IMR-90 (cell line): ENCODE results near the gene GPC5. TPM values are rescaled to one million over a fixed set of nuclear protein-coding genes. Genes with fewer than 3 reads are reported as not detected.

Experiments
- ATAC-seq: fragments of 200-7000 bp; cut with Tn5 transposase; 2 replicates; pipeline ENCODE4 v1.9.1; 2020; ENCODE audit warnings: low read depth, mild to moderate bottlenecking, moderate library complexity
- BruUV-seq: library from RNA; stranded (reverse); fragments of 400-500 nt; replicated peaks from 2 replicates; lab custom pipeline; 2021; lab: Mats Ljungman, UMichigan
- CTCF ChIA-PET: fragments of 300-600 bp; formaldehyde crosslinking; extraction: SDS; loops from one replicate; lab custom pipeline; 2021; ENCODE audit warnings: antibody characterized with exemption; lab: Yijun Ruan, JAX
- POLR2A ChIA-PET: fragments of 300-600 bp; sonication (Branson Sonifier 250); formaldehyde crosslinking; loops from one replicate; lab custom pipeline; 2022; ENCODE audit warnings: antibody characterized with exemption; ENCODE audit not compliant: unreplicated experiment; lab: Charles Lee
- DNase-seq: peaks from one replicate; pipeline ENCODE4 v3.0.0; 2013
- H2AFZ ChIP-seq: replicated peaks from 2 replicates; pipeline ENCODE3; 2013; ENCODE audit warnings: low read length, mild to moderate bottlenecking; ENCODE audit not compliant: poor library complexity
- H2AK5ac ChIP-seq: 2 replicates; pipeline ENCODE4 v1.6.1; 2013; ENCODE audit warnings: low read depth, low read length, inconsistent platforms
- H2AK9ac ChIP-seq: replicated peaks from 2 replicates; pipeline ENCODE3; 2013; ENCODE audit warnings: mild to moderate bottlenecking, low read depth, low read length, moderate library complexity; ENCODE audit not compliant: poor library complexity
- H2BK120ac ChIP-seq: 2 replicates; pipeline ENCODE4 v1.6.1; 2013; ENCODE audit warnings: low read depth, low read length, inconsistent platforms
- H2BK15ac ChIP-seq: 3 replicates; pipeline ENCODE4 v1.6.1; 2013; ENCODE audit warnings: low read depth, low read length, inconsistent platforms
- H2BK20ac ChIP-seq: 2 replicates; pipeline ENCODE4 v1.6.1; 2013; ENCODE audit warnings: low read depth, mild to moderate bottlenecking, inconsistent platforms, low read length, moderate library complexity
- H2BK5ac ChIP-seq: 2 replicates; pipeline ENCODE4 v1.6.1; 2013; ENCODE audit warnings: mild to moderate bottlenecking, low read depth, low read length, inconsistent platforms; ENCODE audit not compliant: poor library complexity, severe bottlenecking
- H3K14ac ChIP-seq: replicated peaks from 2 replicates; pipeline ENCODE4 v1.6.1; 2013; ENCODE audit warnings: low read depth, low read length, inconsistent platforms
- H3K18ac ChIP-seq: 2 replicates; pipeline ENCODE4 v1.6.1; 2013; ENCODE audit warnings: low read depth, low read length, control low read depth
- H3K23ac ChIP-seq: 2 replicates; pipeline ENCODE4 v1.6.1; 2013; ENCODE audit warnings: low read depth, low read length, inconsistent platforms
- H3K27ac ChIP-seq: 2 replicates; pipeline ENCODE4 v1.5.1; 2013; ENCODE audit warnings: mild to moderate bottlenecking, control low read depth, low read length; ENCODE audit not compliant: insufficient read depth
- H3K27me3 ChIP-seq: 2 replicates; pipeline ENCODE4 v1.6.1; 2013; ENCODE audit warnings: low read length; ENCODE audit not compliant: control insufficient read depth, insufficient read depth
- H3K36me3 ChIP-seq: 2 replicates; pipeline ENCODE4 v1.6.1; 2013; ENCODE audit warnings: low read length, mixed read lengths; ENCODE audit not compliant: control insufficient read depth, insufficient read depth
- H3K4ac ChIP-seq: 2 replicates; pipeline ENCODE4 v1.6.1; 2013; ENCODE audit warnings: low read depth, low read length, inconsistent platforms
- H3K4me1 ChIP-seq: 2 replicates; pipeline ENCODE4 v1.6.1; 2013; ENCODE audit warnings: low read length, mixed read lengths; ENCODE audit not compliant: control insufficient read depth, insufficient read depth
- H3K4me2 ChIP-seq: 2 replicates; pipeline ENCODE4 v1.6.1; 2013; ENCODE audit warnings: low read depth, mild to moderate bottlenecking, control low read depth, low read length, moderate library complexity
- H3K4me3 ChIP-seq: 2 replicates; pipeline ENCODE4 v1.5.1; 2013; ENCODE audit warnings: low read depth, mild to moderate bottlenecking, control low read depth, low read length, moderate library complexity; ENCODE audit not compliant: insufficient read depth
- H3K56ac ChIP-seq: 2 replicates; pipeline ENCODE4 v1.6.1; 2013; ENCODE audit warnings: low read length, inconsistent platforms; ENCODE audit not compliant: insufficient read depth; ENCODE audit errors: extremely low read depth
- H3K79me1 ChIP-seq, 2 experiments: 2 replicates each; pipeline ENCODE4 v1.6.1; 2013; ENCODE audit warnings: low read length in 2 of 2, inconsistent platforms in 1 of 2, low read depth in 1 of 2
- H3K9ac ChIP-seq: 2 replicates; pipeline ENCODE4 v1.6.1; 2013; ENCODE audit warnings: low read depth, low read length, control low read depth
- H3K9me1 ChIP-seq: 2 replicates; pipeline ENCODE4 v1.6.1; 2013; ENCODE audit warnings: low read length, inconsistent platforms; ENCODE audit not compliant: insufficient read depth
- H3K9me3 ChIP-seq: 2 replicates; pipeline ENCODE4 v1.6.1; 2013; ENCODE audit warnings: low read length; ENCODE audit not compliant: control insufficient read depth, insufficient read depth
- H4K20me1 ChIP-seq: 2 replicates; pipeline ENCODE4 v1.6.1; 2013; ENCODE audit warnings: low read length, inconsistent platforms; ENCODE audit not compliant: insufficient read depth
- H4K5ac ChIP-seq: 2 replicates; pipeline ENCODE4 v1.6.1; 2013; ENCODE audit warnings: mild to moderate bottlenecking, low read depth, low read length, control low read depth
- H4K8ac ChIP-seq, 2 experiments: 2 replicates each; pipeline ENCODE4 v1.6.1; 2013; ENCODE audit warnings: low read depth in 2 of 2, low read length in 2 of 2, control low read depth in 1 of 2, inconsistent platforms in 1 of 2
- H4K91ac ChIP-seq: 2 replicates; pipeline ENCODE4 v1.6.1; 2013; ENCODE audit warnings: low read depth, low read length, inconsistent platforms; ENCODE audit not compliant: insufficient read depth
- CHD1 ChIP-seq: IDR thresholded peaks from 2 replicates; pipeline ENCODE4 v1.6.1; 2012; ENCODE audit warnings: low read depth, low read length, improper control_type of control experiment
- MAFK ChIP-seq: IDR thresholded peaks from 2 replicates; pipeline ENCODE4 v1.6.1; 2012; ENCODE audit warnings: low read depth, low read length, improper control_type of control experiment
- MAZ ChIP-seq: IDR thresholded peaks from 2 replicates; pipeline ENCODE4 v1.6.1; 2012; ENCODE audit warnings: low read depth, mild to moderate bottlenecking, low read length, improper control_type of control experiment, moderate library complexity, borderline replicate concordance
- POLR2A ChIP-seq: IDR thresholded peaks from 2 replicates; pipeline ENCODE4 v1.6.1; 2012; ENCODE audit warnings: mild to moderate bottlenecking, low read depth, low read length
- RAD21 ChIP-seq: IDR thresholded peaks from 2 replicates; pipeline ENCODE4 v1.6.1; 2012; ENCODE audit warnings: low read length, improper control_type of control experiment
- SMC3 ChIP-seq: fragments of 150-350 bp; IDR thresholded peaks from 2 replicates; pipeline ENCODE4 v1.6.1; 2016; ENCODE audit warnings: low read depth, mild to moderate bottlenecking, antibody characterized with exemption, low read length, moderate library complexity
- USF2 ChIP-seq: fragments of 150-350 bp; IDR thresholded peaks from 2 replicates; pipeline ENCODE4 v1.6.1; 2017; ENCODE audit warnings: mild to moderate bottlenecking, antibody characterized with exemption, low read length, low read depth
- WGBS, 2 experiments: methylation state at CpG; one replicate each; pipeline versions ENCODE4 v1.1.5 to v1.1.7; 2013; ENCODE audit warnings: missing lambda C conversion rate in 2 of 2; ENCODE audit not compliant: insufficient read length in 1 of 2; ENCODE audit errors: extremely low coverage in 2 of 2; 5-methylcytosine and 5-hydroxymethylcytosine counted together
- dilution Hi-C: fragments of 300-500 bp; cut with HindIII; formaldehyde crosslinking; loops from one replicate; pipeline ENCODE4 v1.14.3; 2018; ENCODE audit warnings: low sequenced_read_pairs; ENCODE audit not compliant: unreplicated experiment
- in situ Hi-C: fragments of 300-500 bp; cut with MboI; formaldehyde crosslinking; loops from 3 replicates; pipeline ENCODE4 v1.14.3; 2019; ENCODE audit warnings: low sequenced_read_pairs, inconsistent platforms, mixed read lengths
- intact Hi-C: fragments of 100-400 bp; cut with micrococcal nuclease; formaldehyde crosslinking; loops from 2 replicates; pipeline ENCODE4 v1.10.0; 2022
- polyA plus RNA-seq, 3 experiments: library from polyadenylated mRNA; depleted of rRNA; stranded (reverse); fragments of >200 nt; gene quantifications; 2 replicates each; pipeline ENCODE4 v1.2.3, GENCODE V29; 2012; ENCODE audit warnings: low replicate concordance in 1 of 3
- total RNA-seq: library from RNA; depleted of rRNA; stranded (reverse); fragments of >200 nt; gene quantifications from 2 replicates; pipeline ENCODE4 v1.2.3, GENCODE V29; 2012

The GPC5 gene
- total and polyA plus RNA-seq, 2 of the 4 experiments (the other 2 are of a cell fraction): 0.94 to 1.8 TPM

GRCh38 chr13:92103689-92104153 lies 705.3 kb downstream of the GPC5 start:
- DNase-seq (peak; percentile 9), ATAC-seq (peak; percentile 56)
- H3K9me1 ChIP-seq: no peaks in the 10 kb centered on the region
- no peak overlapping the region for H2BK15ac ChIP-seq
- intact Hi-C loops (no loop called here), dilution Hi-C loops (no loop called here), in situ Hi-C loops (no loop called here)
- no peak overlapping the region for H4K5ac ChIP-seq
- ChIA-PET POLR2A (no interaction called here), CTCF (no interaction called here)
- H2AFZ ChIP-seq: no peak overlapping the region
- no peak overlapping the region for H3K18ac ChIP-seq
- no peaks in the 10 kb centered on the region for H4K20me1 ChIP-seq
- no peak overlapping the region for H3K4me2 ChIP-seq
- H2AK9ac ChIP-seq: no peak overlapping the region
- no peak overlapping the region for H2BK5ac ChIP-seq
- WGBS, 2 experiments: 0% methylated on average over 2 of the region's 6 CpGs; no CpG with 5 or more reads in 1 of the 2 experiments
- no peaks in the 10 kb centered on the region for H3K36me3 ChIP-seq
- no peak overlapping the region for H3K56ac ChIP-seq
- no peak overlapping the region for H3K4me3 ChIP-seq
- H3K79me1 ChIP-seq: no peaks in the 10 kb centered on the region
- H3K9ac ChIP-seq: no peak overlapping the region
- no peak for TF ChIP-seq MAFK
- no peak for TF ChIP-seq POLR2A
- no peak for TF ChIP-seq SMC3
- no peak for TF ChIP-seq RAD21
- TF ChIP-seq MAZ: no peak
- TF ChIP-seq CHD1: no peak
- no peak for TF ChIP-seq USF2
- no peak overlapping the region for H3K14ac ChIP-seq
- H3K4me1 ChIP-seq: no peaks in the 10 kb centered on the region
- H3K23ac ChIP-seq: no peak overlapping the region
- no peaks in the 10 kb centered on the region for H3K27me3 ChIP-seq
- no peak overlapping the region for H4K8ac ChIP-seq
- no peak overlapping the region for H2BK20ac ChIP-seq
- BruUV-seq: no TSS peak
- H2BK120ac ChIP-seq: no peak overlapping the region
- H3K9me3 ChIP-seq: no peaks in the 10 kb centered on the region
- no peak overlapping the region for H3K4ac ChIP-seq
- H4K91ac ChIP-seq: no peak overlapping the region
- no peak overlapping the region for H2AK5ac ChIP-seq
- no peak overlapping the region for H3K27ac ChIP-seq
